MM.1S (cell line): ENCODE results near the gene OR52J3.
A peak's percentile ranks its signal among the peaks of the same experiment; 100 is the strongest.

Source experiments
- DNase-seq: peaks from one replicate; pipeline ENCODE4 v3.0.0-alpha.2; 2015
- H2AFZ ChIP-seq: fragments of 300-600 bp; sonication (generic); 2 replicates; pipeline ENCODE4 v1.6.0; 2016; ENCODE audit warnings: antibody characterized with exemption, low read length
- H3F3A ChIP-seq: fragments of 300-600 bp; sonication (generic); 2 replicates; pipeline ENCODE4 v1.6.1; 2016; ENCODE audit warnings: mild to moderate bottlenecking, antibody characterized with exemption, low read length, moderate library complexity, mixed read lengths; ENCODE audit not compliant: insufficient read depth
- H3K27ac ChIP-seq: fragments of 300-600 bp; sonication (generic); 2 replicates; pipeline ENCODE4 v1.5.1; 2016; ENCODE audit warnings: mild to moderate bottlenecking, low read length
- H3K27me3 ChIP-seq: fragments of 300-600 bp; sonication (generic); replicated peaks from 2 replicates; pipeline ENCODE4 v1.6.0; 2016; ENCODE audit warnings: low read length; ENCODE audit not compliant: insufficient read depth
- H3K36me3 ChIP-seq: fragments of 300-600 bp; sonication (generic); replicated peaks from 2 replicates; pipeline ENCODE4 v1.6.1; 2016; ENCODE audit warnings: mild to moderate bottlenecking, low read length, mixed read lengths; ENCODE audit not compliant: insufficient read depth
- H3K4me1 ChIP-seq: fragments of 300-600 bp; sonication (generic); 2 replicates; pipeline ENCODE4 v1.6.1; 2016; ENCODE audit warnings: low read length, mixed read lengths
- H3K4me2 ChIP-seq: fragments of 300-600 bp; sonication (generic); 2 replicates; pipeline ENCODE4 v1.6.0; 2016; ENCODE audit warnings: low read depth, low read length
- H3K4me3 ChIP-seq: fragments of 300-600 bp; sonication (generic); 2 replicates; pipeline ENCODE4 v1.5.1; 2016; ENCODE audit warnings: low read length, mixed read lengths
- H3K79me2 ChIP-seq: fragments of 300-600 bp; sonication (generic); 2 replicates; pipeline ENCODE4 v1.6.1; 2016; ENCODE audit warnings: mixed run types, low read length, mixed read lengths
- H3K9ac ChIP-seq: fragments of 300-600 bp; sonication (generic); 2 replicates; pipeline ENCODE4 v1.6.1; 2016; ENCODE audit warnings: low read length, mixed read lengths
- H3K9me2 ChIP-seq: fragments of 300-600 bp; sonication (generic); replicated peaks from 2 replicates; pipeline ENCODE4 v1.6.1; 2016; ENCODE audit warnings: mild to moderate bottlenecking, low read length, mixed read lengths; ENCODE audit not compliant: insufficient read depth
- H3K9me3 ChIP-seq: fragments of 300-600 bp; sonication (generic); replicated peaks from 2 replicates; pipeline ENCODE4 v1.6.1; 2016; ENCODE audit warnings: mild to moderate bottlenecking, low read length, mixed read lengths; ENCODE audit not compliant: insufficient read depth
- H4K20me1 ChIP-seq: fragments of 300-600 bp; sonication (generic); 2 replicates; pipeline ENCODE4 v1.6.1; 2016; ENCODE audit warnings: mild to moderate bottlenecking, low read length, moderate library complexity, mixed read lengths; ENCODE audit not compliant: insufficient read depth
- CTCF ChIP-seq: fragments of 300-600 bp; sonication (generic); IDR thresholded peaks from 2 replicates; pipeline ENCODE4 v1.5.1; 2016; ENCODE audit warnings: antibody characterized with exemption, low read length, mixed read lengths
- EZH2 ChIP-seq: fragments of 300-600 bp; sonication (generic); optimal IDR thresholded peaks from 2 replicates; pipeline ENCODE3; 2017; ENCODE audit warnings: low read depth, mild to moderate bottlenecking, antibody characterized with exemption, low read length, mixed read lengths
- EZH2phosphoT487 ChIP-seq: fragments of 300-600 bp; sonication (generic); IDR thresholded peaks from 2 replicates; pipeline ENCODE4 v1.6.1; 2018; ENCODE audit warnings: antibody characterized with exemption, low read length

OR52J3 gene

GRCh38 chr11:5046226-5046625 lies at the start of gene OR52J3:
Gene OR52J3, plus strand, starts transcription at chr11:5046526. Its CDS starts 0 bp downstream, at chr11:5046526.
- no peak for TF ChIP-seq EZH2
- TF ChIP-seq CTCF, result no peak
- no peak for TF ChIP-seq EZH2phosphoT487
- H2AFZ ChIP-seq, result no peak within 1 kb of the TSS
- no peaks in the 10 kb centered on the region for H3F3A ChIP-seq
- no peak for DNase-seq
- no peaks in the 10 kb centered on the region for H3K9me3 ChIP-seq
- no peak within 1 kb of the TSS for H3K9ac ChIP-seq
- H3K36me3 ChIP-seq, result no peaks in the 10 kb centered on the region
- no peaks in the 10 kb centered on the region for H3K4me1 ChIP-seq
- no peak within 1 kb of the TSS for H3K4me3 ChIP-seq
- no peaks in the 10 kb centered on the region for H4K20me1 ChIP-seq
- H3K27ac ChIP-seq, result no peak within 1 kb of the TSS
- H3K79me2 ChIP-seq, result no peaks in the 10 kb centered on the region
- H3K9me2 ChIP-seq, result no peaks in the 10 kb centered on the region
- H3K4me2 ChIP-seq, result no peak within 1 kb of the TSS
- no peaks in the 10 kb centered on the region for H3K27me3 ChIP-seq

GRCh38 chr11:5004424-5005274 lies 41.7 kb upstream of the OR52J3 start:
- no peaks in the 10 kb centered on the region for H3K4me1 ChIP-seq
- no peaks in the 10 kb centered on the region for H3K36me3 ChIP-seq
- no peaks in the 10 kb centered on the region for H3F3A ChIP-seq
- H3K9me2 ChIP-seq, result no peaks in the 10 kb centered on the region
- no peak overlapping the region for H3K9ac ChIP-seq
- TF ChIP-seq CTCF, result peak; percentile 70
- no peak for TF ChIP-seq EZH2
- no peak for TF ChIP-seq EZH2phosphoT487
- no peaks in the 10 kb centered on the region for H3K79me2 ChIP-seq
- H3K27ac ChIP-seq, result no peak overlapping the region
- no peaks in the 10 kb centered on the region for H3K27me3 ChIP-seq
- H3K9me3 ChIP-seq, result no peaks in the 10 kb centered on the region
- no peak overlapping the region for H2AFZ ChIP-seq
- H3K4me3 ChIP-seq, result no peak overlapping the region
- no peaks in the 10 kb centered on the region for H4K20me1 ChIP-seq
- H3K4me2 ChIP-seq, result no peak overlapping the region
- peak; percentile 58 for DNase-seq

- Histone ChIP-seq H3K9ac (no peak overlapping the region), H3F3A (no peaks in the 10 kb centered on the region), H3K27ac (no peak overlapping the region), H3K4me1 (no peaks in the 10 kb centered on the region), H3K4me2 (no peak overlapping the region), H3K9me2 (no peaks in the 10 kb centered on the region), H4K20me1 (no peaks in the 10 kb centered on the region), H2AFZ (no peak overlapping the region), H3K4me3 (no peak overlapping the region), H3K36me3 (no peaks in the 10 kb centered on the region), H3K9me3 (no peaks in the 10 kb centered on the region), H3K27me3 (no peaks in the 10 kb centered on the region), H3K79me2 (no peaks in the 10 kb centered on the region)
- no peak for DNase-seq
- TF ChIP-seq EZH2 (no peak), EZH2phosphoT487 (no peak), CTCF (no peak)
Observed at GRCh38 chr11:5007561-5007960, 38.8 kb upstream of the OR52J3 start.
